Fibroblast of lung (primary cell): ENCODE data around the gene CCDC127. TPM values are rescaled to one million over a fixed set of nuclear protein-coding genes. Genes with fewer than 3 reads are reported as not detected.

Experiments
- DNase-seq, 2 donors: peaks; one replicate each; pipeline versions ENCODE4 v3.0.0 to v3.0.0-alpha.2; 2010; ENCODE audit warnings: low read depth in 2 of 2
- H2AFZ ChIP-seq: 2 replicates; pipeline ENCODE4 v1.5.1; 2012; ENCODE audit warnings: low read length, control low read depth, inconsistent platforms
- H3K27ac ChIP-seq: 2 replicates; pipeline ENCODE4 v1.5.1; 2011; ENCODE audit warnings: low read length, control low read depth; ENCODE audit not compliant: insufficient read depth
- H3K27me3 ChIP-seq: 2 replicates; pipeline ENCODE4 v1.5.1; 2011; ENCODE audit warnings: mild to moderate bottlenecking, low read length; ENCODE audit not compliant: control insufficient read depth, insufficient read depth
- H3K36me3 ChIP-seq: 2 replicates; pipeline ENCODE4 v1.5.1; 2011; ENCODE audit warnings: low read length; ENCODE audit not compliant: control insufficient read depth, insufficient read depth
- H3K4me1 ChIP-seq: 2 replicates; pipeline ENCODE4 v1.5.1; 2011; ENCODE audit warnings: low read length; ENCODE audit not compliant: control insufficient read depth, insufficient read depth; ENCODE audit errors: extremely low read depth
- H3K4me2 ChIP-seq: 2 replicates; pipeline ENCODE4 v1.5.1; 2011; ENCODE audit warnings: low read length, control low read depth; ENCODE audit not compliant: insufficient read depth; ENCODE audit errors: extremely low read depth
- H3K4me3 ChIP-seq, 4 experiments: fragments of 200-600 bp in 1 of 4; sonication (generic) in 1 of 4; replicated peaks in 1 of 4; 2 replicates each; pipeline ENCODE4 v1.5.1; 2011 to 2016; ENCODE audit warnings: low read length in 4 of 4, low read depth in 3 of 4, mild to moderate bottlenecking in 3 of 4, control low read depth in 2 of 4, inconsistent platforms in 1 of 4, mixed read lengths in 1 of 4; ENCODE audit not compliant: insufficient read depth in 1 of 4; ENCODE audit errors: control extremely low read depth in 1 of 4
- H3K79me2 ChIP-seq: 2 replicates; pipeline ENCODE4 v1.5.1; 2012; ENCODE audit warnings: mild to moderate bottlenecking, low read length, inconsistent platforms; ENCODE audit not compliant: control insufficient read depth, insufficient read depth
- H3K9ac ChIP-seq: 2 replicates; pipeline ENCODE4 v1.5.1; 2011; ENCODE audit warnings: mild to moderate bottlenecking, low read length, control low read depth; ENCODE audit not compliant: insufficient read depth
- H3K9me3 ChIP-seq: 2 replicates; pipeline ENCODE4 v1.5.1; 2012; ENCODE audit warnings: low read depth, low read length; ENCODE audit not compliant: control insufficient read depth, insufficient read depth
- H4K20me1 ChIP-seq: 2 replicates; pipeline ENCODE4 v1.5.1; 2011; ENCODE audit warnings: low read length; ENCODE audit not compliant: control insufficient read depth, insufficient read depth; ENCODE audit errors: extremely low read depth
- CTCF ChIP-seq, 2 donors: IDR thresholded peaks in 1 of 2; conservative IDR thresholded peaks in 1 of 2; 1 replicate in 1 of 2; 2 replicates in 1 of 2; pipeline ENCODE4 v1.5.1; 2011 to 2012; ENCODE audit warnings: low read length in 2 of 2, control low read depth in 1 of 2, inconsistent platforms in 1 of 2, low read depth in 1 of 2, mild to moderate bottlenecking in 1 of 2
- EZH2 ChIP-seq: IDR thresholded peaks from 2 replicates; pipeline ENCODE4 v1.5.1; 2012; ENCODE audit warnings: low read length, control low read depth, mild to moderate bottlenecking; ENCODE audit errors: missing control alignments
- polyA plus RNA-seq, 2 donors: library from polyadenylated mRNA; depleted of rRNA in 1 of 2; stranded (reverse) in 1 of 2; unstranded in 1 of 2; fragments of >200 nt; gene quantifications; 2 replicates each; pipeline ENCODE4 v1.2.1, GENCODE V29; 2011 to 2012; ENCODE audit warnings: missing spikeins in 1 of 2
- total RNA-seq: library from RNA; depleted of rRNA; stranded (reverse); fragments of >200 nt; gene quantifications from 2 replicates; pipeline ENCODE4 v1.2.1, GENCODE V29; 2014

CCDC127 gene
- total and polyA plus RNA-seq, 2 donors (not counting 1 experiment from before 2014, with no cell fraction given): 4.8 to 5.6 TPM

GRCh38 chr5:188488-189481 is 29.2 kb downstream of the CCDC127 start:
- Histone ChIP-seq H3K4me2 (peak overlapping the region; percentile 75), H3K9me3 (no peaks in the 10 kb centered on the region), H3K79me2 (no peaks in the 10 kb centered on the region), H3K27me3 (peaks cover 4% of the 10 kb centered on the region), H3K4me1 (peaks cover 3% of the 10 kb centered on the region), H3K36me3 (no peaks in the 10 kb centered on the region), H3K4me3 (peak overlapping the region in 1 of 4 experiments; percentile 12), H2AFZ (peak overlapping the region; percentile 79), H3K9ac (peak overlapping the region; percentile 26), H4K20me1 (no peaks in the 10 kb centered on the region), H3K27ac (no peak overlapping the region)
- TF ChIP-seq CTCF (conservative IDR thresholded peaks at IDR 0.05 in 1 of 2, IDR thresholded peaks at IDR 0.05 in 1 of 2; ENCODE audit: low read depth in 1 of 2, low read length in 2 of 2) (peak; percentile 86 to 95), EZH2 (no peak)
- DNase-seq: peak; percentile 64 to 78

GRCh38 chr5:187617-188451 is 30.1 kb downstream of the CCDC127 start:
- H3K27me3 ChIP-seq: peaks cover 4% of the 10 kb centered on the region
- H2AFZ ChIP-seq: peak overlapping the region; percentile 79
- no peaks in the 10 kb centered on the region for H3K9me3 ChIP-seq
- peaks cover 3% of the 10 kb centered on the region for H3K4me1 ChIP-seq
- TF ChIP-seq CTCF (conservative IDR thresholded peaks at IDR 0.05 in 1 of 2, IDR thresholded peaks at IDR 0.05 in 1 of 2; ENCODE audit: low read depth in 1 of 2, low read length in 2 of 2) (no peak), EZH2 (no peak)
- H3K79me2 ChIP-seq: no peaks in the 10 kb centered on the region
- H3K4me3 ChIP-seq: peak overlapping the region in 1 of 4 experiments; percentile 12
- no peaks in the 10 kb centered on the region for H4K20me1 ChIP-seq
- peak overlapping the region; percentile 75 for H3K4me2 ChIP-seq
- H3K9ac ChIP-seq: no peak overlapping the region
- no peak for DNase-seq
- no peaks in the 10 kb centered on the region for H3K36me3 ChIP-seq
- no peak overlapping the region for H3K27ac ChIP-seq

- no peaks in the 10 kb centered on the region for H4K20me1 ChIP-seq
- H3K9ac ChIP-seq: no peak overlapping the region
- no peaks in the 10 kb centered on the region for H3K36me3 ChIP-seq
- DNase-seq: no peak
- peaks cover 3% of the 10 kb centered on the region for H3K4me1 ChIP-seq
- H3K4me2 ChIP-seq: no peak overlapping the region
- TF ChIP-seq EZH2: no peak
- TF ChIP-seq CTCF (conservative IDR thresholded peaks at IDR 0.05 in 1 of 2, IDR thresholded peaks at IDR 0.05 in 1 of 2; ENCODE audit: low read depth in 1 of 2, low read length in 2 of 2): no peak
- no peak overlapping the region for H3K27ac ChIP-seq
- no peaks in the 10 kb centered on the region for H3K79me2 ChIP-seq
- H3K4me3 ChIP-seq: no peak overlapping the region
- no peak overlapping the region for H2AFZ ChIP-seq
- H3K9me3 ChIP-seq: no peaks in the 10 kb centered on the region
- H3K27me3 ChIP-seq: no peaks in the 10 kb centered on the region
Observed at GRCh38 chr5:187042-187431, 30.9 kb downstream of the CCDC127 start.
